Smooth muscle cell (in vitro differentiated cells): ENCODE results near the gene RBBP4. TPM values are rescaled to one million over a fixed set of nuclear protein-coding genes. Genes with fewer than 3 reads are reported as not detected.
A peak's percentile ranks its signal among the peaks of the same experiment; 100 is the strongest.

Source experiments
- DNase-seq: peaks from one replicate; lab custom pipeline; 2025; ENCODE audit not compliant: unreplicated experiment; lab: John Stamatoyannopoulos, UW
- H2AFZ ChIP-seq: fragments of 200-600 bp; sonication (generic); 2 replicates; pipeline ENCODE4 v1.6.0; 2016; ENCODE audit warnings: antibody characterized with exemption, low read depth, mild to moderate bottlenecking
- H3F3A ChIP-seq: fragments of 200-600 bp; sonication (generic); 2 replicates; pipeline ENCODE4 v1.6.0; 2017; ENCODE audit warnings: antibody characterized with exemption, low read depth
- H3K27ac ChIP-seq: fragments of 200-600 bp; sonication (generic); 2 replicates; pipeline ENCODE4 v1.5.1; 2016; ENCODE audit warnings: low read depth, mild to moderate bottlenecking
- H3K27me3 ChIP-seq: fragments of 200-600 bp; sonication (generic); 2 replicates; pipeline ENCODE4 v1.6.1; 2016; ENCODE audit warnings: low read depth, mild to moderate bottlenecking
- H3K36me3 ChIP-seq: fragments of 200-600 bp; sonication (generic); 2 replicates; pipeline ENCODE4 v1.5.1; 2016; ENCODE audit warnings: low read depth
- H3K4me1 ChIP-seq: fragments of 200-600 bp; sonication (generic); 2 replicates; pipeline ENCODE4 v1.5.1; 2016; ENCODE audit warnings: low read depth
- H3K4me2 ChIP-seq: fragments of 200-600 bp; sonication (generic); 2 replicates; pipeline ENCODE4 v1.6.0; 2016; ENCODE audit warnings: mild to moderate bottlenecking
- H3K4me3 ChIP-seq: fragments of 200-600 bp; sonication (generic); 2 replicates; pipeline ENCODE4 v1.5.1; 2016; ENCODE audit warnings: mild to moderate bottlenecking
- H3K79me2 ChIP-seq: fragments of 200-600 bp; sonication (generic); 2 replicates; pipeline ENCODE4 v1.6.0; 2016; ENCODE audit warnings: low read depth, mild to moderate bottlenecking
- H3K9ac ChIP-seq: fragments of 200-600 bp; sonication (generic); 2 replicates; pipeline ENCODE4 v1.6.0; 2016; ENCODE audit warnings: low read depth
- H3K9me3 ChIP-seq: fragments of 200-600 bp; sonication (generic); replicated peaks from 2 replicates; pipeline ENCODE4 v1.5.1; 2016; ENCODE audit warnings: low read depth
- H4K20me1 ChIP-seq: fragments of 200-600 bp; sonication (generic); 2 replicates; pipeline ENCODE4 v1.6.0; 2016; ENCODE audit warnings: low read depth
- WGBS: methylation state at CpG from one replicate; pipeline ENCODE4 v1.1.7; 2016; ENCODE audit warnings: low lambda C conversion rate; 5-methylcytosine and 5-hydroxymethylcytosine counted together
- polyA plus RNA-seq: library from polyadenylated mRNA; unstranded; fragments of >200 nt; fragmentation: Nextera tagmentation; extraction: Ambion mirVana; gene quantifications from 2 replicates; pipeline ENCODE4 v1.2.1, GENCODE V29; 2016
- total RNA-seq: library from RNA; depleted of rRNA; stranded (reverse); fragments of >200 nt; gene quantifications from 2 replicates; pipeline ENCODE4 v1.2.3, GENCODE V29; 2014
- TF ChIP-seq, protein P1 (sequence below): fragments of 200-600 bp; sonication (generic); IDR thresholded peaks from 2 replicates; pipeline ENCODE4 v1.5.1; 2017; ENCODE audit warnings: borderline replicate concordance, mild to moderate bottlenecking, antibody characterized with exemption; ENCODE audit not compliant: insufficient read depth, poor library complexity, severe bottlenecking

Gene RBBP4
- total and polyA plus RNA-seq, 2 experiments from 2014 or later: 139 to 140 TPM

DNA sequence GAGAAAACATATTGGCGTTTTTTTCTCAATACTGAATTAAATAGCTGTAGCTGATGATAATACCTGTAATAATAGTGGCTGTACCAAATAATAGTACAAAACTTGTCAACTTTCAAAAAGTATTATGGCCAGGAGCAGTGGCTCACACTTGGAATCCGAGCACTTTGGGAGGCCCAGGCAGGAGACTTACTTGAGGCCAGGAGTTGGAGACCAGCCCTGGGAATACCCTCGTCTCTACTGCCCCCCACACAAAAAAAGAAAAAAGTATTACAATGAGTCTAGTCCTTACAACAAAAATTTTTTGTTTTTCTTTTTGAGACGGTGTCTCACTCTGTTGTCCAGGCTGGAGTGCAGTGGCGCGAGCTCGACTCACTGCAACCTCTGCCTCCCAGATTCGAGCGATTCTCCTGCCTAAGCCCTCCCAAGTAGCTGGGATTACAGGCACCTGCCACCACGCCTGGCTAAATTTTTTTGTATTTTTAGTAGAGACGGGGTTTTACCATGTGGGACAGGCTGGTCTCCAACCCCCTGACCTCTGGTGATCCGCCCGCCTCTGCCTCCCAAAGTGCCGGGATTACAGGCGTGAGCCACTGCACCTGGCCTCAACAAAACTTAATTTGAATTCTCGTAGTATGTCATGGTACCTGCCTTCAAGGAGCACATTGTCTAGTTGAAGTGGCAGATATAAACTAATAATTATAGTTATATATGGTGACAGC is 1.4 kb downstream of the RBBP4 start:
- H3K9ac ChIP-seq: peak overlapping the region; percentile 94
- no peaks in the 10 kb centered on the region for H3K27me3 ChIP-seq
- peaks cover 12% of the 10 kb centered on the region for H3K36me3 ChIP-seq
- H4K20me1 ChIP-seq: peaks cover 40% of the 10 kb centered on the region
- H3K27ac ChIP-seq: peak overlapping the region; percentile 96
- peak overlapping the region; percentile 94 for H3K4me2 ChIP-seq
- H3K4me1 ChIP-seq: peaks cover 23% of the 10 kb centered on the region
- H3K79me2 ChIP-seq: peaks cover 84% of the 10 kb centered on the region
- H3K9me3 ChIP-seq: no peaks in the 10 kb centered on the region
- peak overlapping the region; percentile 61 for H3K4me3 ChIP-seq
- 90% methylated on average over 16 of the region's 16 CpGs for WGBS
- no peaks in the 10 kb centered on the region for H3F3A ChIP-seq
- DNase-seq: no peak
- no peak overlapping the region for H2AFZ ChIP-seq
- TF ChIP-seq, protein P1, sequence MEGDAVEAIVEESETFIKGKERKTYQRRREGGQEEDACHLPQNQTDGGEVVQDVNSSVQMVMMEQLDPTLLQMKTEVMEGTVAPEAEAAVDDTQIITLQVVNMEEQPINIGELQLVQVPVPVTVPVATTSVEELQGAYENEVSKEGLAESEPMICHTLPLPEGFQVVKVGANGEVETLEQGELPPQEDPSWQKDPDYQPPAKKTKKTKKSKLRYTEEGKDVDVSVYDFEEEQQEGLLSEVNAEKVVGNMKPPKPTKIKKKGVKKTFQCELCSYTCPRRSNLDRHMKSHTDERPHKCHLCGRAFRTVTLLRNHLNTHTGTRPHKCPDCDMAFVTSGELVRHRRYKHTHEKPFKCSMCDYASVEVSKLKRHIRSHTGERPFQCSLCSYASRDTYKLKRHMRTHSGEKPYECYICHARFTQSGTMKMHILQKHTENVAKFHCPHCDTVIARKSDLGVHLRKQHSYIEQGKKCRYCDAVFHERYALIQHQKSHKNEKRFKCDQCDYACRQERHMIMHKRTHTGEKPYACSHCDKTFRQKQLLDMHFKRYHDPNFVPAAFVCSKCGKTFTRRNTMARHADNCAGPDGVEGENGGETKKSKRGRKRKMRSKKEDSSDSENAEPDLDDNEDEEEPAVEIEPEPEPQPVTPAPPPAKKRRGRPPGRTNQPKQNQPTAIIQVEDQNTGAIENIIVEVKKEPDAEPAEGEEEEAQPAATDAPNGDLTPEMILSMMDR: no peak

- H3K4me3 ChIP-seq: no peak overlapping the region
- peaks cover 63% of the 10 kb centered on the region for H3K79me2 ChIP-seq
- no peaks in the 10 kb centered on the region for H3K4me1 ChIP-seq
- no peaks in the 10 kb centered on the region for H3F3A ChIP-seq
- 97% methylated on average over 1 of the region's 1 CpG for WGBS
- no peak overlapping the region for H3K4me2 ChIP-seq
- no peaks in the 10 kb centered on the region for H3K9me3 ChIP-seq
- DNase-seq: no peak
- H3K27me3 ChIP-seq: no peaks in the 10 kb centered on the region
- TF ChIP-seq, protein P1: no peak
- peaks cover 74% of the 10 kb centered on the region for H4K20me1 ChIP-seq
- no peak overlapping the region for H3K27ac ChIP-seq
- H3K9ac ChIP-seq: no peak overlapping the region
- H3K36me3 ChIP-seq: peaks cover 38% of the 10 kb centered on the region
- H2AFZ ChIP-seq: no peak overlapping the region
Observed at GRCh38 chr1:32659581-32659980, 8.6 kb downstream of the RBBP4 start.

DNA sequence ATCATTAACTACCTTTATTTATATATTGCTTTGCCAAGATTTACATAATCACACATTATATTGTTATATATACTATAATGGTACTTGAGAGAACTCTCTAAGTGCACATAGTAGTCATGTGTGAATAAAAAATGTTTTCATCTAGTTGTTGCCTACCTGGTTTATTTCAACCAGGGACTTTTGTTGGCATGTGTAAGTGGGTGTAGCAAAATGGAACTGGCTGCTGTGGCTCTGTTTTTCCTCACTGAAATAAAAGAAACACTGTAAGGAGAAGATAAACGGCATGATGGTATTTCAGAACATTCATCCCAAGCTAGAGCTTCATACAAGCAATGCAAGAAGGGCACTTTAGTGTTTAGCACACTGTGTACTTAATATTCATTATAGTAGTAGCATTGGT is 14.9 kb downstream of the RBBP4 start:
- no peak for DNase-seq
- no peak overlapping the region for H3K4me3 ChIP-seq
- no peak overlapping the region for H3K9ac ChIP-seq
- 77% methylated on average over 1 of the region's 1 CpG for WGBS
- TF ChIP-seq, protein P1: no peak
- no peak overlapping the region for H3K27ac ChIP-seq
- H3K4me2 ChIP-seq: no peak overlapping the region
- H3K79me2 ChIP-seq: peaks cover 22% of the 10 kb centered on the region
- no peaks in the 10 kb centered on the region for H3K9me3 ChIP-seq
- no peak overlapping the region for H2AFZ ChIP-seq
- no peaks in the 10 kb centered on the region for H3F3A ChIP-seq
- peaks cover 58% of the 10 kb centered on the region for H4K20me1 ChIP-seq
- H3K36me3 ChIP-seq: peaks cover 11% of the 10 kb centered on the region
- H3K4me1 ChIP-seq: no peaks in the 10 kb centered on the region
- no peaks in the 10 kb centered on the region for H3K27me3 ChIP-seq
